Measurements from ENCODE around the gene GYPB.
"Not testable (repeated sequence)": the region's sequence is repeated elsewhere in the genome, so short reads cannot be mapped to it uniquely, and the experiment has no call there.

The GYPB gene

DNA sequence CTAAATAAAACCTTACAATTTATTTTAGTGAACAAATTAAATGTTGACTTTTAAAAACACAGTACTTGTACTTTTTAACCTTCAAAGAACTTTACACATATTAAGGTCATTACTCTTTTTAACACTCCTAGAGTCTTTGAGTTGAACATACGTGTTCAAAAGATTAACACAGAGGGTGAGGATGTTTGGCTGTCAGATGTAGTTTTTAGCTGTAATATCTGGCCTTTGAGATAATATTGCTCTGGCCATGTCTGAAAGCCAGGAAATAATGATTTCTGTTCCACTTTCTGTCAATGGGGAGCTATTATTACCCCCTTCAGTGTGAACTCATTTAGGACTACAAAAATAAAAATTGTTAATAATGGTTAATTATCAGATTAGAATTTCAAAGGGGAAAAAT, 71.7 kb downstream of the GYPB start:
- not testable (repeated sequence) for DNase-seq (ENCODE audit: low read depth in 2 of 3, low spot score in 2 of 3)
